Activated CD4-positive, alpha-beta memory T cell treated with anti-CD3 and anti-CD28 coated beads, Interleukin-2, amount 10 ng/mL, durations not matched to agents 7 days and 5 days (primary cell): ENCODE data around the gene MMP26. TPM values are rescaled to one million over a fixed set of nuclear protein-coding genes. Genes with fewer than 3 reads are reported as not detected.

ENCODE experiments used
- CTCF ChIA-PET: fragments of 350-600 bp; sonication (Branson Sonifier 250); formaldehyde crosslinking; loops from one replicate; lab custom pipeline; 2021; ENCODE audit warnings: antibody characterized with exemption, inconsistent platforms; lab: Charles Lee
- POLR2A ChIA-PET: fragments of 350-600 bp; sonication (Branson Sonifier 250); formaldehyde crosslinking; loops from one replicate; lab custom pipeline; 2021; ENCODE audit warnings: antibody characterized with exemption; lab: Charles Lee
- DNase-seq: peaks from one replicate; pipeline ENCODE4 v3.0.0-alpha.2; 2020
- H3K27ac Mint-ChIP-seq: one replicate; pipeline ENCODE4 v1.8.0; 2021; ENCODE audit warnings: mild to moderate bottlenecking, mixed read lengths
- H3K27me3 Mint-ChIP-seq: one replicate; pipeline ENCODE4 v1.8.0; 2021; ENCODE audit warnings: mixed read lengths
- H3K36me3 Mint-ChIP-seq: one replicate; pipeline ENCODE4 v1.8.0; 2021; ENCODE audit warnings: low read depth, mixed read lengths
- H3K4me1 Mint-ChIP-seq: one replicate; pipeline ENCODE4 v1.8.0; 2021; ENCODE audit warnings: mixed read lengths
- H3K4me3 Mint-ChIP-seq: one replicate; pipeline ENCODE4 v1.8.0; 2021; ENCODE audit warnings: mild to moderate bottlenecking, mixed read lengths
- H3K9me3 Mint-ChIP-seq: one replicate; pipeline ENCODE4 v1.8.0; 2021; ENCODE audit warnings: mixed read lengths
- total RNA-seq, 2 experiments: library from RNA; stranded (reverse); gene quantifications; one replicate each; pipeline ENCODE4 v1.2.3, GENCODE V29; 2021

MMP26 gene
- total RNA-seq = not detected

DNA sequence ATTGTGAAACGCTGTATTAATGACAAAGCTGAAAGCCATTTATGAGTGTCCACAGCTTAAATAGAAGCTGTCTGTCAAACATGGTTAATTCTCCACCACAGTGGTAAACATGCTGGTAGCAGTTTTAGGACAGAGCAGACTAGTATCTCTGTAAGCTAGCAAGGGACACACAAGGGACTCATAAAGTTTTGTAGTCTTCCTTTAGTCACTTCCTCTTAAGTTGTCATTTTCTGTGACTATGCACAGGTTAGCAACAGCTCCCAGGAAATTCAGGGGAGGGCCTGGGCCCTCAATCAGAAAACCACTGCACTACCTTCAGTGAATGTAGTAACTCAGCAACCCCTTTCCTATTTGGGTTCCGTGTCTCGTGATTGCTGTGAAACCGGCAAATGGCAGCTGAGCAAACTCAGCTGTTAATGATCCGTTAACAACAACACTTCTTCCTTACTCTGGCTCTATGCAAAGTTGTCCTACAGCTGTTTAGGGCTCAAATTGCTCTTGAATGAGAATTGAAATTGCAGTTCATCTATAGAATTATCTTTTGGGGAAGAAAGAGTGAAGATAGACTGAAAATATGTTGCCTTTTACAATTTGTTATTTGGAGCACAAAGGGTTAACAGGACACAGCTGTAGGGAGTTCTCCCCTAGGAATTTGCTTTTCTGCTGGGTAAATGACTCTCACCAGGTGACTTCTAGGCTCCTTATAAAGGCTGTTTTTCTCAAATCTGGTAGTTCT, at the start of gene MMP26:
Gene MMP26 (plus strand): TSS at position 731 of the 736 bp plus-strand sequence.
- H3K4me3 Mint-ChIP-seq = no peak within 1 kb of the TSS
- no peaks in the 10 kb centered on the region for H3K9me3 Mint-ChIP-seq
- ChIA-PET CTCF (interaction anchor here (2.0 kb wide), 1 partner anchor 68 kb away, joined by 7 read pairs; the partner anchor contains the start of gene OR51D1), POLR2A (no interaction called here)
- H3K36me3 Mint-ChIP-seq = no peaks in the 10 kb centered on the region
- H3K27ac Mint-ChIP-seq = no peak within 1 kb of the TSS
- DNase-seq = no peak
- H3K27me3 Mint-ChIP-seq = peaks cover 11% of the 10 kb centered on the region
- peaks cover 6% of the 10 kb centered on the region for H3K4me1 Mint-ChIP-seq

DNA sequence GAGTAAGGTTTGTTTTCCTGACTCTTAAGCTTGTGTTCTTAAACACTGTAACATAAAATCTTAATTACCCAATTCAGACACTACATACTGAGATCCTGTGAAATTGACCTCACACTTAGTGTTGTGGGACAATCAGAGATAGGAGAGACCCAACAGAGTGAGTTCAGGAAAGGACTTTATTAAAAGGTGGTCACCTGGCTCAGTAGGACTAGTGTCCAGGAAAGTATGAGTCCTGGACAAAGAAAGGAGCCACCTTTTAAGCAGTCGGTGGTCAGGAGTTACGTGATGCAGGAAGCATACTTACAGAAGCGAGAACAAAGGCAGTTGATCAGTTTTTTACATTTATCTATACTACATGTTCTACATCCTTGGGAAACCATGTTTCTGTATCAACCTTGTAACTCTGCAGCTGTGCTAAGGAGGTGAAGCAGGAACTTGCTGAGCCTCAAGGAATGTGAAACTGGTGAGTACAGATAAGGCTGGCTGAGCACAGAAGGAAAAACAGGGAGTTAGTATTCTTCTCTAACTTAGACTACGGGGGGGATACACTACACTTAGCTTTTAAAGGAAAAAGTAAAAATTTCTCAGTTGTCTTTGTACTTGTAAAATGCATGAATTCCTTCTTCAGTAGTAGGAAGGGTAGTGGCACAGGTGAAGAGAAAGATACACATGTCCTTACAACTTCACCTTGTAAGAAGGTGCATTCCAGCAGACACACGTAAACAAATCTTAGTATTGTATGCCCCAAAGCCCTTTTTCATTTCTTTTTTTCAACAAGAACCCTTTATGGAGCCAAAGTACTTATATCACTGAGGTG, 45.7 kb upstream of the MMP26 start:
- Mint-ChIP-seq H3K27ac (no peak overlapping the region), H3K9me3 (no peaks in the 10 kb centered on the region), H3K4me3 (no peak overlapping the region), H3K4me1 (no peaks in the 10 kb centered on the region), H3K27me3 (peaks cover 2% of the 10 kb centered on the region), H3K36me3 (no peaks in the 10 kb centered on the region)
- ChIA-PET CTCF (no interaction called here), POLR2A (interaction anchor here (0.7 kb wide), 1 partner anchor 11 kb away, joined by 3 read pairs; no protein-coding TSS in a partner anchor)
- no peak for DNase-seq

DNA sequence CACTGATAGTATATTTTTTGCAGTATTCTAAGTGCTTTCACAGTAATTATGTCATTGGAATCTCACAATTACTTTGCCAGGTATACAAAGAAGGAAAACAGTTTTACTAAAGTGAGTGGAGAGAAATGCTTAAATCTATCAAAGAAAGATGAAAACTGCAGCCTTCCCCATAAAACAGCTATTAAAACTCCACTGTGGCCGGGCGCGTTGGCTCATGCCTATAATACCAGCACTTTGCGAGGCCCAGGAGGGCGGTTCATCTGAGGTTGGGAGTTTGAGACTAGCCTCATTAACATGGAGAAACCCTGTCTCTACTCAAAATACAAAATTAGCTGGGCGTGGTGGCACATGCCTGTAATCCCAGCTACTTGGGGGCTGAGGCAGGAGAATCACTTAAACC, 41.7 kb upstream of the MMP26 start:
- Mint-ChIP-seq H3K36me3 (no peaks in the 10 kb centered on the region), H3K27ac (no peak overlapping the region), H3K27me3 (peaks cover 2% of the 10 kb centered on the region), H3K4me1 (no peaks in the 10 kb centered on the region), H3K4me3 (no peak overlapping the region), H3K9me3 (no peaks in the 10 kb centered on the region)
- DNase-seq = no peak
- POLR2A ChIA-PET = no interaction called here
- CTCF ChIA-PET = no interaction called here

DNA sequence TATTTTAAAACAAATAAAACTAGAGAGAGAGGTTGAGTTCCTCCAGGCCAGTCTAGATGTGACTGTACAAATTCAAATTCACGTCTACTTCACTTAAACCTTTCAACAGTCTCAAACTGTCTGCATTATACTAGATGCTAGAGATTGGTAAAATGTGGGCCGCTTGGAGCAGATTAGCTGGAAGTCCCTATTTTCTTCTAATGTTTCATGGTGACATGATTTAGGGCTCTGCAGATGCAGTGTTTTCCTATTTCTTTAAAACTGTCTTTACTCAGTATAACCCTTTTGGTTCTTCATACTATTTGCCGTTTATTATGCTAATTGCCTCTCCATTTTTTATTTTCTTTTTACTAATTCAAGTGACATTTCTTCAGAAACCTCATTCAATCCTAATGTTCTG, 40.4 kb upstream of the MMP26 start:
- H3K4me1 Mint-ChIP-seq = no peaks in the 10 kb centered on the region
- H3K9me3 Mint-ChIP-seq = no peaks in the 10 kb centered on the region
- no peak overlapping the region for H3K27ac Mint-ChIP-seq
- ChIA-PET CTCF (no interaction called here), POLR2A (no interaction called here)
- H3K4me3 Mint-ChIP-seq = no peak overlapping the region
- peaks cover 2% of the 10 kb centered on the region for H3K27me3 Mint-ChIP-seq
- DNase-seq = no peak
- H3K36me3 Mint-ChIP-seq = no peaks in the 10 kb centered on the region

DNA sequence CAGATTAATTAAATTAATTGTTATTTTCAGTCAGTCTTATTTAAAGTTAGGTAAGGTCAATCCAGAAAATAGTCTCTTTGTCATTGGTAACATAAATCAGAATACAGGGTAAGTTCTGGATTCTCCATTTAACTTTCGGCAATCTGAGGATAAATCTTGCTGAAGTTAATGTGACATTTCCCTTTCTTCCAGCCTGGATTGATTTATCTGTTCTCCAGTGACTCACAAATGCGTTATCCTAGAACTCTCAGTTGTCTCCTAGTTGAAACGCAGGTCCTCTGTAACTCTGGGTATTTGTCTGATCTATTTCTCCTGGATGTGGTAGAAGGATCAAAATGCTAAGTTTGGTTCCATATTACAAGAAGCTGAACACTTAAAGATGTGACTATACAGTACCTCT, 39.8 kb upstream of the MMP26 start:
- no peaks in the 10 kb centered on the region for H3K36me3 Mint-ChIP-seq
- DNase-seq = no peak
- H3K4me3 Mint-ChIP-seq = no peak overlapping the region
- H3K27ac Mint-ChIP-seq = no peak overlapping the region
- ChIA-PET POLR2A (no interaction called here), CTCF (no interaction called here)
- H3K9me3 Mint-ChIP-seq = no peaks in the 10 kb centered on the region
- peaks cover 2% of the 10 kb centered on the region for H3K27me3 Mint-ChIP-seq
- H3K4me1 Mint-ChIP-seq = no peaks in the 10 kb centered on the region

DNA sequence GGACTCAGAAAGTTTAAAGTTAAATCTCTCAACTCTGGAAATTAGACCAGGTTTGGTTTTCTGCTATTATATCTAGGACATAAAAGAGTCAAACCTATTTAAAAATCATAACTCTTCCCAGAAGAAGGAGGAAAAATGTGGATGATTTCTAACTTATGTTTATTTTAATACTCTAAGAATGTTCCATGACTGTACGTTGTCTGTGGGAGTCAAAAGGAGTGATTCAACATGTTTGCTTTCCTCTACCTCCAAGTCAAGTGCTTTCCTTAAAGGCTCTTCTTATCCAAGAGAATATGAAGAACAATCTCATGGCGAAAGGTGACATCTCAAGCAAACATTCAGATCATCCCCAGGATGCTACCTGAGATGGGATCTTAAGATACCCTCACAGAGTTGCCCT, 39.2 kb upstream of the MMP26 start:
- Mint-ChIP-seq H3K27ac (no peak overlapping the region), H3K9me3 (no peaks in the 10 kb centered on the region), H3K4me3 (no peak overlapping the region), H3K36me3 (no peaks in the 10 kb centered on the region), H3K4me1 (no peaks in the 10 kb centered on the region), H3K27me3 (peaks cover 2% of the 10 kb centered on the region)
- POLR2A ChIA-PET = no interaction called here
- CTCF ChIA-PET = no interaction called here
- no peak for DNase-seq

DNA sequence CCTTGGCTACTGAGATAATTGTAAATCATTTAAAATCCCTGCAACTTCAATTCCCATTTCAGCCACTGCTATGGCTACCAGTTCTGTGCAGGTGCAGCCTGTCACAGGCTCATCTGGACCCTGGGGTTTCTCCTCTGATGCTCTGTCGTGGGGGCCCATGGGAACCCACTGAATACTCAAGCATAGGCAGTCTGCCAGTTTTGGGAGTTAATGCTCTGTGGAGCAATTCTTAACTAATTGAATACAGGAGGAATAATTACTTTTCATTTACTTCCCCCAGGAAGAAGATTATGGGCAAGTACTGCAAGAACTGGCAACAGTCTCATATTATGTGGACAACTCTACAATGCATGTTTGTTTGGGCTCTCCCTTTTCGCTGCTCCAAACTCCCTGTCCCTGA, 32.8 kb upstream of the MMP26 start:
- Mint-ChIP-seq H3K4me1 (no peaks in the 10 kb centered on the region), H3K36me3 (no peaks in the 10 kb centered on the region), H3K9me3 (no peaks in the 10 kb centered on the region), H3K27ac (no peak overlapping the region), H3K4me3 (no peak overlapping the region), H3K27me3 (no peaks in the 10 kb centered on the region)
- CTCF ChIA-PET = interaction anchor here (1.2 kb wide), 1 partner anchor 35 kb away, joined by 4 read pairs; the partner anchor contains the start of gene OR51D1
- no peak for DNase-seq
- POLR2A ChIA-PET = no interaction called here

DNA sequence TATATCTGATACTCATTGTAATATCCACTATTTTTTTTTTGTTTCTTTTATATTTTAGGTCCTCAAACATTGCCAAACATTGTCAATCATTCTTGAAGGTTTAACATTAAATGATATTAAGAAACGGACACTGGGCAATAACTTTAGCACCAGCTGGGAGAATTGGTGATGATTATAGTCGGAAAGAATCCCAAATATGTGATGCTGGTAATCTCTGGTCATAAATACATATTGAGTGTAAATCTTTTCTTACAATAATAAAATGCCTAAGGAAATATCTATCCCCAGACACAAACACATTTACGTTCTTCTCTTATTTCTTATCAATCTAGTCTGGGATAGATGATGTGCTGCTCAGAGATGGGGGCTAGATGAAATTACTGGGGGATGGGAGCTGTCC, 32.1 kb upstream of the MMP26 start:
- Mint-ChIP-seq H3K4me3 (no peak overlapping the region), H3K36me3 (no peaks in the 10 kb centered on the region), H3K27me3 (no peaks in the 10 kb centered on the region), H3K4me1 (no peaks in the 10 kb centered on the region), H3K27ac (no peak overlapping the region), H3K9me3 (no peaks in the 10 kb centered on the region)
- no peak for DNase-seq
- ChIA-PET POLR2A (no interaction called here), CTCF (interaction anchor here (1.2 kb wide), 1 partner anchor 35 kb away, joined by 4 read pairs; the partner anchor contains the start of gene OR51D1)

DNA sequence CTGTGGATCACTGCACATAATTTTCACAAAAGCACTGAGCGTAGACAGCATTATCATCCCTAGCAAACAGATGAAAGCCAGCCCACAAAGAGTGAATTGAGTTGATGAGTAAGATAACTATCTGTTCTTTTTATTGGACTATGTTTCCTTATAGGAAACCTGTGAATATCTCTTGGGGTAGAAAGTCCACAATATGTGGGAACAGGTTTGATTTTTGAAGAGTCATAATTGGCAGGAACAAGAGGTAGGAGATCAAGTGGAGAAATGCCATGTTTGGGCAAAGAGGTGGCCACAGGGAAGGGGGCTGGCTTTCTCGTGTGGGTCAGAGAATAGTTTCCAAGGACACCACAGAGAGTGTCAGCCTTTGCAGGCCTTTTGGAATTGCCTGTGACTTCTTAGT, 30.8 kb upstream of the MMP26 start:
- ChIA-PET CTCF (no interaction called here), POLR2A (no interaction called here)
- DNase-seq = no peak
- Mint-ChIP-seq H3K4me1 (no peaks in the 10 kb centered on the region), H3K36me3 (no peaks in the 10 kb centered on the region), H3K27me3 (no peaks in the 10 kb centered on the region), H3K27ac (no peak overlapping the region), H3K4me3 (no peak overlapping the region), H3K9me3 (no peaks in the 10 kb centered on the region)

DNA sequence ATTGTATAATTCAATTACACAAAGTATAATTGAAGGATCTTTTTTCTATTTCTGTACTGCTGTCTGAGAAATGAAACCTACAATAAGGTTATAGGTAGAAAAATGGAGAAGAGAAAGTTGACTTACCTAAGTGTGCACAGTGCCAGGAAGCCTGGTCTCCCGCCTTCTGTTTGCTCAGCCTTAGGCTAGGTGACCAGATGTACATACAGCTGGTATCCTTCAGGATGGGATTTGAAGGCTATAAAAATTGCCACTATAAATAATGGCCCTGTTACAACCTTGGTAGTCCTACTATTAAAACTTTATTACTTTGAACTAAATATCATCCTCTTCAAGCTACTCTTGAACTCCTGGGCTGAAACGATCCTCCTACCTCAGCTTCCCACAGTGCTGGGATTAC, 26.6 kb upstream of the MMP26 start:
- Mint-ChIP-seq H3K4me1 (no peaks in the 10 kb centered on the region), H3K27me3 (no peaks in the 10 kb centered on the region), H3K36me3 (no peaks in the 10 kb centered on the region), H3K27ac (no peak overlapping the region), H3K9me3 (no peaks in the 10 kb centered on the region), H3K4me3 (no peak overlapping the region)
- POLR2A ChIA-PET = no interaction called here
- CTCF ChIA-PET = no interaction called here
- no peak for DNase-seq

DNA sequence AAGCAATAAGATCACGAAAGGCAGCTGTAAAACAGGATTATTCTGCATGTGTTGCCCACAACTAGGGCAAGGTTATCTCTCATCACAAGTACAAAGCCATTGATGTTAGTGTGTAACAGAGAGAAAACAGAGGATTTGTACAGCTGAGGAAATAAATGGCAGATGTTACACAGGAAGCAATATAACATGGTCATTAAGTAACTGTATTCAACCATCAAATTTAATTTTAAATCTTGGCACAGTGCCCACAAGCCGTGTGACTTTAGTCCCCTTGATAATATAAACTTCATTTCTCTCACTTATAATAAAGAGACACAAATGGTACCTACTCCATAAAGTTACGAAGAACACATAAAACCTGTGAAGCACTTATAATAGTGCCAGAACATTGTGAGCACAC, 24.2 kb upstream of the MMP26 start:
- CTCF ChIA-PET = no interaction called here
- no peak overlapping the region for H3K4me3 Mint-ChIP-seq

DNA sequence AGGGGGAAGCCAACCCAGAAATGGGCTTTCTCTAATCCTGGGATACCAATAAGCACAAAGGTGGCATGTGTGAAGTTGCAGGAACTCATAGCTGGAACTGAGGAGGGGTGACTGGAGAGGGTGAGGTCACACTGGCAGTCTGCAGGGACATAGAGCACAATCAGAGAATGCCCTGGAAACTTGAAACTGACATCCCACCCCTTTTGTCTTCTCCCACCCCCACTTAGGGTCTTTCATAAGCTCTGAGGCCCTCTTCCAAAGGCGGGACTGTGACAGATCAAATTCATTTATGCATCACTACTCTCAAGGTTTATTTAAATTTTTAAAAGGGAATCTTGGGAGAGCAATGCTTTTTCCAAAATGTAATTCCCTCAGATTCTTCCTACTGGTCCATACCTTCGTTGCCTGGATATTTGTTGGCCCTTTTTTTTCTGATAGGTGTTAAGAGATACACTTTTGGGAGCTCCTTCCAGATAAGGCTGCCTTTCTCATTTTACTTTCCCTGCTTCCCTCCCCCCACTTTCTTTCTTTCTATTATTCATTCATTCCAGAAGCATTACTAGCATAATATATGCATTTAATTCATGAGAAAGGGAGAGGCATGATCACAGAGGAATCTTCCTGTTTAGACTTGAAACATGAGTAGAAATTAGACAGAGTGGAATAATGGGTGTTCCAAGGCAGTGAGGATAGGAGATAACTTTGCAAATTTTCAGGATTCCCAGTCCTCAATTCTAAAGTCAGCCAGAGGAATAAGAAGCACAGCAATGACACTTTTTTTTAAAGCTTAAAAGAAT, 21.8 kb upstream of the MMP26 start:
- H3K9me3 Mint-ChIP-seq = no peaks in the 10 kb centered on the region
- H3K4me1 Mint-ChIP-seq = no peaks in the 10 kb centered on the region
- no peaks in the 10 kb centered on the region for H3K36me3 Mint-ChIP-seq
- ChIA-PET POLR2A (no interaction called here), CTCF (interaction anchor here (1.0 kb wide), 1 partner anchor 10 kb away, joined by 3 read pairs; no protein-coding TSS in a partner anchor)
- H3K27ac Mint-ChIP-seq = no peak overlapping the region
- no peak for DNase-seq
- no peak overlapping the region for H3K4me3 Mint-ChIP-seq
- no peaks in the 10 kb centered on the region for H3K27me3 Mint-ChIP-seq

More for the DNA sequence above, 24.2 kb upstream of the MMP26 start:
- POLR2A ChIA-PET = no interaction called here
- Mint-ChIP-seq H3K4me1 (no peaks in the 10 kb centered on the region), H3K27ac (no peak overlapping the region), H3K9me3 (no peaks in the 10 kb centered on the region), H3K27me3 (no peaks in the 10 kb centered on the region), H3K36me3 (no peaks in the 10 kb centered on the region)
- DNase-seq = no peak
